ENCODE results near the gene RGS10.
"Not testable (repeated sequence)": the region's sequence is repeated elsewhere in the genome, so short reads cannot be mapped to it uniquely, and the experiment has no call there.

Gene RGS10, protein sequence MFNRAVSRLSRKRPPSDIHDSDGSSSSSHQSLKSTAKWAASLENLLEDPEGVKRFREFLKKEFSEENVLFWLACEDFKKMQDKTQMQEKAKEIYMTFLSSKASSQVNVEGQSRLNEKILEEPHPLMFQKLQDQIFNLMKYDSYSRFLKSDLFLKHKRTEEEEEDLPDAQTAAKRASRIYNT

DNA sequence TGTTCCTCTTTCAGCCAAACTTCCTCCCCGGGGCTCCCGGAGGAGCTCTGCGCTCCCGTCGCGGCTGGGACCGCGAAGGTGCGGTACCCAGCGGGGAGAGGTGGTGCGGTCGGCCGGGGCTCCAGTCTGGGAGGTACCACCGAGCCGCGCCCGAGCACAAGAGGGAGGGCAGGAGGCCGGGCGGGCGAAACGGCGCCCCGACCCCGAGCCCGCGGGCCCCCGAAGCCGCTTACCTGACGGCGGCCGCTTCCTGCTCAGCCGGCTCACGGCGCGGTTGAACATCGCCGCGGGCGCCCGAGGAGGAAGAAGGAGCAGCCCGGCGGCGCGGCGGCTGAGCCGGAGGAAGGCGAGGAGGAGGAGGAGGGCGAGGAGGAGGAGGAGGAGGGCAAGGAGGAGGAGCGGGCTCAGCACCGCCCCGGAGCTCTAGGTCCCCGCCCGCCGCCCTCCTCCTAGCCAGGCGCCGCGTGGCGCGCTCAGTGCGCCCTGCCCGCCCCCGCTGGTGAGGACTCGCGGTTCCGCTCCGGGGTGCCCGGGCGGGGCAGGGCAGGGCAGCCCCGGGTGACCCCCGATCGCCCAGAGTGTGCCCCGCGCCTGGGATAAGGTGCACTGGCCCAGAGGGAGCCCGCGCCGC, at the start of gene RGS10:
RGS10 (minus strand) TSS at position 363 of the 631 bp plus-strand sequence; CDS start at position 282, 81 bp downstream.
- DNase-seq: peak; percentile 84

DNA sequence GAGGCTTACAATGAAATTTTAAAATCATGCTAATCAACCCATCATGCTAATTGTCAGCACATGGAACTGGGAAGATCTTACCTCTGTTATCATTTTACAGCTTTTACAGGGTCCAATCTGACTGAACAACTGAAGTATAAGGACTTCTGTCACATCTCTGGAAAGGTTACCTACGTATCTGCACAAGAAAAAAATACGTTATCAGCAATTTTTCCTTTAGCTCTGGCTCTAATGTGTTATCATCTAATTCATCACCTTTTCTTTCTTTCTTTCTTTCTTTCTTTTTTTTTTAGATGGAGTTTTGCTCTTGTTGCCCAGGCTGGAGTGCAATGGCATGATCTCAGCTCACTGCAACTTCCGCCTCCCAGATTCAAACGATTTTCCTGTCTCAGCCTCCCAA, 45.6 kb upstream of the RGS10 start:
- DNase-seq: no peak

DNA sequence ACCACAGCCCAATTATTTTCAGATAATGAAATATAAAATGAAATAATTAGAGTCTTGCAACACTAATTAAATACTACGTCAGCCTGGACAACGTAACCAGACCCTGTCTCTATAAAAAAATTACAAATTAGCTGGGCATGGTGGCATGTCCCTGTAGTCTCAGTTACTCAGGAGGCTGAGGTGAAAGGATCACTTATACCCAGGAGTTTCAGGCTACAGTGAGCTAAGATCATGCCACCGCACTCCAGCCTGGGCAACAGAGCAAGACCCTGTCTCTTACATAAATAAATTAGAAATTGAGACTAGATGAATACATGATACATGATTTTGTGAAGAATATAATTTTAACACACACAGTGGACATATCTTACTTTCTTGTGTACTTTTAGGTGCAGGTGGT, 35.8 kb upstream of the RGS10 start:
- no peak for DNase-seq

DNA sequence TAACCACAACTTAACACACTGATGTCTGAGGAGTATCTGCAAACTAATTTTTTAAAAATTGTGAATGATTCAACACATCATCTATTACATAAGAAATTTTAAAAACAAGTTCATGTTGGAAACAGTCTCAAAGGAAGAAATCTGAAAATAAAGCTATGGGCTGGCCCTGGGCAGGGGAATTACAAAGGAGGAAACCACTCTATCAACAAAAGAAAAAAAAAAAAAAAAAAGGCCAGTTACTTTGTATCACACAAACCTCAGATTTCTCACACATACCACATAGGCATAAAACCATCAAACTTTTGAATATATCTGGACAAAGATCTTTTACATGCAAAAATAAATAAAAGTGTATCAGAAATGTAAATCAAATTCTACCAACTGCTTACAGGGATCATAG, 33.5 kb upstream of the RGS10 start:
- DNase-seq: no peak

DNA sequence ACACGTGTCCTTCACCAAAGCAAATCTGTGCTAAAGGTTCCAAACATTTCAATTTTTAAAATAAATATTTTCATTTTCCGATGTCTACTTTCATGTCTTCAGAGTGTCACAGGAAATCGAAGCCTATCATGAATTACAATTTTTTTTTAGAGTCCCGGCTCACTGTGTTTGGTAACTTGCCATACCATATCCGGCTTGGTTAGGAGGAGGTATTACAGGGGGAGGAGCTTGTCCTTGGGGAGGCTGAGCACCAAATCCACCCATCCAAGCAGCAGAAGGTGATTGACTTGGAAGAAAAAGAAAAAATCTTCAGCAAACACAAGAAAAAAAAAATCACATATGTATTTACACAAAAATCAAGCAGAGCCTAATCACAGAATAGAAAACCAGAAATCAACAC, 33.0 kb upstream of the RGS10 start:
- no peak for DNase-seq

DNA sequence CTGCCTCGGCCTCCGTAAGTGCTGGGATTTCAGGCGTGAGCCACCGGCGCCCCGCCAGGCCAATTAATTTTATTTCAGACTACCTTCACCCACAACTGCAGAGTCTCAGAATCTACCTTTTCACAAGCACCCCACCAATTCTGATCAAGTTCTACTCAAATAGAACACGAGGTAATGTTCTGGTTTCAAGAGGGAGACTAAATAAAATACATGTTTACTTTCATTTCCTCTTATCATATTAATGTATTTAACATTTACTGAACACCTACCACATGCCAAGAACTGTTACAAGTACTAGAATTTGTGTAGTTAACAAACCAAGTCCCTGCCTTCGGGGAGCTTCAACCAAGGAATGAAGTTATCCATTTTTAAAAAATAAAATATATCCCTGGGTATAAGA, 25.5 kb upstream of the RGS10 start:
- DNase-seq: no peak

DNA sequence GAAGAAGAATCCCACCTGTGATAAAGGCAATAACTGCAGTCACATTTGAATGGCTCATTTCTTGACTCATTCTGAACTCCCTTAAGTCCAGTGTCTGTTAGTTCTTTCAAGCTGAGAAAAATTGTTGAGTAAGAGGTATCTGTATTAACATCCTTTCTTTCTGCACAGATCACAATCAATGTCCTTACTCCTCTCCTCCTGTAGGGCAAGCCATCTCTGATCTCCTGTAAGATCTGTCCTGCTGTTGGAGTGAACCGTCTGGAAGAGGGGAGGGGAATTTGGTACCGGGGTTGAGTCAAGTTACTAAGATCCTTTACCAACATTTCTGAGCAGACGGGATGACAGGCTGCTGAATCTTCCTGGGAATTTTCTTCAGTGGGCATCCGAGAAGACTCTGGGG, 19.6 kb upstream of the RGS10 start:
- no peak for DNase-seq

DNA sequence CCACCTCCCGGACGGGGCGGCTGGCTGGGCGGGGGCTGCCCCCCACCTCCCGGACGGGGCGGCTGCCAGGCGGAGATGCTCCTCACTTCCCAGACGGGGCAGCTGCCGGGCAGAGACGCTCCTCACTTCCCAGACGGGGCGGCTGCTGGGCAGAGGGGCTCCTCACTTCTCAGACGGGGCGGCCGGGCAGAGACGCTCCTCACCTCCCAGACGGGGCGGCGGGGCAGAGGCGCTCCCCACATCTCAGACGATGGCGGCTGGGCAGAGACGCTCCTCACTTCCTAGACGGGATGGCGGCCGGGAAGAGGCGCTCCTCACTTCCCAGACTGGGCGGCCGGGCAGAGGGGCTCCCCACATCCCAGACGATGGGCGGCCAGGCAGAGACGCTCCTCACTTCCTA, 17.0 kb upstream of the RGS10 start:
- not testable (repeated sequence) for DNase-seq

DNA sequence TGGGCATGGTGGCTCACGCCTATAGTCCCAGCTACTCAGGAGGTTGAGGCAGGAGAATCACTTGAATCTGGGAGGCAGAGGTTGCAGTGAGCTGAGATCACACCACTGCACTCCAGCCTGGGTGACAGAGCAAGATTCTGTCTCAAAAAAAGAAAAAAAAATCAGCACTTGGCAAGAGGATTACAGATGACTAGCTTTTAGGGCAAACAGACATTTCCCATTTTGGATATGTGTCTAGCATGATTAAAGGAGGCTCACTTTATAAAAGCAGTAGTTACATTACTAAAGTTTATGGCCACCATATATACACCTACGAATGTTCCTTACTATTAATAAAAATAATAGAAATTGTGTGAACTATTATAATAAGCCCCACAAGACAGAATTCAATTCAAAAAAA, 13.6 kb upstream of the RGS10 start:
- not testable (repeated sequence) for DNase-seq

DNA sequence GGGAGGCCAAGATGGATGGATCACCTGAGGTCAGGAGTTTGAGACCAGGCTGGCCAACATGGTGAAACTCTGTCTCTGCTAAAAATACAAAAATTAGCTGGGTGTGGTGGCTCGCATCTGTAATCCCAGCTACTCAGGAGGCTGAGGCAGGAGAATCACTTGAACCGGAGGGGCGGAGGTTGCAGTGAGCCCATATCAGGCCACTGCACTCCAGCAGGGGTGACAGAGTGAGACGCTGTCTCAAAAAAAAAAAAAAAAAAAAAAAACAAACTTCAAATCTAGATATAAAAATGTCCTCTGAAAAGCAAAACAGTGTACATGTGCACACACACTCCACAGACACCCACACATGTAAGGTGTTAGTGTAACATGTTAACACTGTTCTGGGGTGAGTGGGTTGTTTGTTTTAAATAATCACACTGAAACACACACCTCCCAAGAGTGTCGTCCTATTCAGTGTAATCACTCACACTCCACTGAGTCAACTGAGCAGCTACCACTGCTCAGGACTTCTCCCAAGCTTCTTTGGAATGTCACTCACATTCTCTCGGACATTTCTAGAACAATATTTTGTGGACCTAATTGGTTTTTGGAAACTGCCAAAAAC, 12.8 kb upstream of the RGS10 start:
- no peak for DNase-seq

DNA sequence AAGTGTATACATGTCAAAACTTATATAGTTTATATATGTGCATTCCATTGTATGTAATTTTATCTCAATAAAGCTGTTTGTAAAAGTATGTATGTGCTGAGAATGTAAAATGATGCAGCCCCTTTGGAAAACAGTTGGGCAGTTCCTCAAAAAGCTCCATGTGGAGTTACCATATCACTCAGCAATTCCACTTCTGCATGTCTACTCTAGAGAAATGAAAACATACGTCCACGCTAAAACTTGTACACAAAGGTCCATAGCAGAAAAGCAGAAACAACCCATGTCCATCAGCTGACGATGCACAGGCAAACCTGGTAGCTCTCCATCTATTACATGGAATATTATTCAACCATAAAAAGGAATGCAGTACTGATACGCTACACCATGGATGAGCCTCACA, 8.3 kb upstream of the RGS10 start:
- no peak for DNase-seq

DNA sequence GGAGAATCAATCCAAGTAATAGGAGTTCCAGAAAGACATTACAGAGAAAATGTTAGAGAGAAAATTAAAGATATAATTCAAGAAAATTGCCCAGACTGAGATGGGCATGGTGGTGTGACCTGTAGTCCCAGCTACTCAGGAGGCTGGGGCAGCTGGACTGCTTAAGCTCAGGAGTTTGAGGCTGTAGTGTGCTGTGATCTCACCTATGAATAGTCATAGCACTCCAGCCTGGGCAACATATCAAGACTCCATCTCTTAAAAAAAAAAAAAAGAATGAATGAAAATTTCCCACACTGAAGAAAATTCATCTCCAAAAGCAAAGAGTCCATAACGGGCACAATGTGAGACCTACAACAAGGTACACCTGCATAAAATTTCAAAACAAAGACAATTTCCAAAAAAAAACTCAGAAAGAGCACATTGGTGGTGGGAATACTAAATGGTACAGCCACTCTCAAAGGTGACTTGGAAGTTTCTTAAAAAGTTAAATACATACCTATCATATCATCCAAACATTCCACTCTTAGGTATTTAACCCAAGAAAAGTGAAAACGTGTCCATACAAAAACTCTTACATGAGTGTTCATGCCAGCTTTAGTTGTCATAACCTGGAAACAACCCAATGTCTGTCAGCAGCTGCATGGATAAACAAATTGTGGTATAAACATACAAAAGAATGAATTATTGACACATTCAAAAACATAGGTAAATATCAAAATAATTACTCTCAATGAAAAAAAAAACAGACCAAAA, 6.9 kb upstream of the RGS10 start:
- DNase-seq: no peak

DNA sequence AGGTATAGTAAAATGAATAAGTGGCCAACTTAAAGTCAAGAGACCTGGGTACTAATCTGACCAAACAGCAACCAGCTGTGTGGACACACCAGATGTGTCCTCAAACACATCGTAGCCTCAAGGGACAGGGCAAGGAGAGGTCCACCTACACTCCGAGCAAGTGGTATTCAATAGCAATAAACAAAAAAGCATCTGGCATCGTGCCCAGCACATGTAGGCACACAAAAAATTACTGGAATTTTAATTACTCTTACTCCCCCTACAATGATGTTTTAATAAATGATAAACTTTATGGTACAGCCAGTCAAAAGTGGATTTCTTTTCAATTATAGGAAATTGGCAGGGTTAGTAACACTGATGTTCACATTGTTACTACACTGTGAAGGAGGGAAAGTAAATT, 3.5 kb upstream of the RGS10 start:
- no peak for DNase-seq

DNA sequence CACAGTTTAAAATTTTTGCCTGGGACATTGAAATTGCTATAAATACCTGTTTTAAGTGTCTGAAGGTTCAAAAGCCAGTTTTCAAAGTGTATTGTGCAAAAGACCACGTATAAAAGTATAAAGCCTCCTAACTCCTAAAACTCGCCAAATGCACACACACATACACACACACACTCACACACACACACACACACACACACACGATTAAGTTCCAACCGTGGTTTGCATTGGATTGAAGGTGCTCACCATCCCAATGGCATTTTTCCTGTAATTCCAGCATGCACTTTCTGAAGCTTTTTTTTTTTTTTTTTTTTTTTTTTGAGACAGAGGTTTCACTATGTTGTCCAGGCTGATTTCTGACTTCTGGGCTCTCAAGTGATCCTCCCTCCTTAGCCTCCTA, 2.8 kb upstream of the RGS10 start:
- no peak for DNase-seq

DNA sequence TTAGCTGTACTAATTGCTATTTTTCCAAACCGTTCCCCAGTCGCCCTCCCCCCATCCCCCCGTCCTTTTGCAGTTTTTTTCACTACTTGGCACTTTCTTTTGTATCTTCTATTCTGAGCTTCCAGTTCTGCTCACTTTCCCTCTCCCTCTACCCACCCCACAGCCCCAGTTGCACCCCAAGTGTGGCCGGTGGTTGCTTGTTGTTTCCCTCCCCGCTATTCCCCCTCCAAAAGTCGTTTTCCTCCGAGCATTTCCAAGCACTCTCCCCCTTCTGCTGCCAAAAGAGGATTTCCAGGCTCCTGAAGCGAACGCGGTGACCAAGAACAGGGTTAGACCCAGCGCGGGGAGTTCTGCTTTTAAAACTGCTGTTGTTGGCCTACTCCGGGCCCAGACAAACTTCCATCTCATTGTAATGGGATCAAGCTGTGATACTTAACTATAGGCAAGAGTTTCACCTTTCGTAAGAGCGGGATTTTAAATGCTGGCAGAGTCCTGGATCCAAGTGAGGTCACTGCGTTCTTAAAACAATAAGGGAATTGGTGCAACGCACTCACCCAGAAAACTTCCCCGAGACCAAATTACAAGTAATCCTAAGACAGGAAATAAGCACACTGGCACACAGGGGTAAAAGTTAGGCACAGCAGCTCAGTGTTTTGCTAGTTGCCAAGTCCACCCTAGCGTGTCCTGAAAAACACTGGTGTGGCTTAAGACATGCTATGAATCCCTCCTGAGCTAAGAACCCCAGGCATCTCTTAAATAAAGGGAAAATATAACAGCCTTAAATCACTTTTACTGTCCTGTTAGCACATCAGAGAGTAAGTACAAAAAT, 1.5 kb upstream of the RGS10 start:
- DNase-seq: peak; percentile 68

DNA sequence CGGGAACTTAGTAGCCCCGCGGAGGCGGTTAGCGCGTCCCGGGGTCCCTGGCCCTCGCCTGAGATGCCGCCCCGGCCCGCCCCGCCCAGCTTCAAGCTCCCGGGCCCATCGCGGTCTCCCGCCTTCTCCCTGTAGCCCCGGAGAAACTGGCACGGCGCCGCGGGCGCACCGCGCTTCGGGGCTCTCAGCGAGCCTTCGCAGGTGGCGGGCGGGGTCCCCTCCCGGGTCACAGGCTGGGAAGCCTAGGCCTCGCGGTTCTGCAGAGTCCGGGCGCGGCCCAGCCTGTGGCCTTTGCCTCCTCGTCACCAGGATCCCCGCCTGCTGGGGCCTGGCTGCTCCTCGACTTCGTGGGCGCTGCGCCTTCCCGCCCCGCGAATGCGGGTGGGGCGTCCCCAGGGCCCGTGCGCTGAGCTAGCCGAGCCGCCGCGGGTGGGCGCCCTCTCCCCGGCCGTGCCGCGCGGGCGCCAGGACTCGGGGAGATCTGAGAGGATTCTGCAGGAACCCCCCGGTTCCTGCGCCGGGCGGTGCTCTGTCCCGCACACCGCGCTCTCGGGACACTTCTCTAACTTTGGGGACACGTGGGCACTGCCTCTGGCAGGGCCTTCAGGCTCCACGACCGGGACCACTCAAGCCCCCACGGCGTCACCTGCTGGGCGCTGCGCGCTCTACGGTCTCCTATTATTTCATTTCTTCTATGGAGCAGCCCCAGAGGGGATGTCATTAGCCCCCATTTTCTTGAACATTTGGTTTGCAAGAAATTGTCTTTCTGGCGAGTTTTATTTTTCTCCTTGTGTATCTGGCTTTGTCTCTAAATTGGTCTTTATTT, 682 bp upstream of the RGS10 start:
- DNase-seq: peak; percentile 80

DNA sequence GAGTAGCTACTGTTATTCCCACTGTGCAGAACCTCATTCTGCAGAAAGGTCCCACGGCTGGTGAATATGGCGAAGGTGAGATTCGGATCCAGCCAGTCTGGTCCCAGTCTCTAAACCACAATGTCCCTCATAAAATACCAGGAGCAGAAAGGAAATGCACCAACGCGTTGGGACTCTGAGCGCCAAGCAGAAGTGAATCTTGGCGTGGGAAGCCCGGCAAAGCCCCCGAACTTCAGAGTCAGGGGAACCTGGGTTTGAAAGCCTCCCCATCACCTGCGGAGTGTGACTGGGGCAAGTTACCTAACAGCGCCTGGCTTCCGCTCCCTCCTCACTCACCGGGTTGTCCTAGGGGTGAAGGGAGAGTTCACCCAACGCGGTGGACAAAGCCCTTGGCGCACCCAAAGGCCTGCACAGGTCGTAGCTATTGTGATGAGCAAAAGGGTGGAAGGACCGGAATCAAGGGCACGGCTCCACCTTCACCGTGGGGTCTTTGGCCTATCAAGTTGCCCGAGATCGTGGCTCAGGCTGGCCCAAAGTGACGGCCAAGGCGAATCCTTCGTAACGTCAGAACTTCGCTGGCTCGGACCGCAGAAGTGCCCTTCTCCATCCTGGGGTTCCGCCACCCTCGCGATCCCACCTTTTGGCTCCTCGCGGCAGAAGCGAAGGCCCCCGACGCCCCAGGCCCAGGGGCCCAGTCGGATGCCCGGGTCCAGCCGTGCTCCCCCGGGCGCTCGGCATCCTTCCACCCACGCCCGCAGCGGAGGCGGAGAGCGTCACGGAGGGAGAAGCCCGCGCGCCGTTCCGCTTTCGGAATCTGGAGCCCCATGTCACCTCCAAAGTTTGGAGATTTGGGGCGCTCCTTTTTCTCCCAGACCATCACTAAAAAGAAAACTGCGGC, 811 bp downstream of the RGS10 start:
- DNase-seq: no peak

DNA sequence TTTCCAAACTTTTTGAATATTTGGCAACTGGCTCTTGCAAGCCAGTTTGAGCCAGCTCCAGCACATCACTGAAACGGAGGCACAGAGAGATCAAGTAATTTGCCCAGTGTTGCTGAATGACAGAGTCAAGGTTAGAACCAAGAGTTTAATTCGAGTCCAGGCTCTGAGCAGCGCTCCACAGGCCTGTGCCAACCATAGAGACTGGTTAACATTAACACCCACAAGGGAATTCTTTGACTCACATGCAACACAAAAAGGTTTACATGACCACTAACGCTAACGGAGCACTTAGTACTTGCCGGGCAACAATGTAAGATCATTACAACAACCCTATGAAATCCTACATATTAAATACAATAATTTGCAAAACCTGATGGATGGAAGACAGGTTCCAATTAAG, 1.5 kb downstream of the RGS10 start:
- no peak for DNase-seq

DNA sequence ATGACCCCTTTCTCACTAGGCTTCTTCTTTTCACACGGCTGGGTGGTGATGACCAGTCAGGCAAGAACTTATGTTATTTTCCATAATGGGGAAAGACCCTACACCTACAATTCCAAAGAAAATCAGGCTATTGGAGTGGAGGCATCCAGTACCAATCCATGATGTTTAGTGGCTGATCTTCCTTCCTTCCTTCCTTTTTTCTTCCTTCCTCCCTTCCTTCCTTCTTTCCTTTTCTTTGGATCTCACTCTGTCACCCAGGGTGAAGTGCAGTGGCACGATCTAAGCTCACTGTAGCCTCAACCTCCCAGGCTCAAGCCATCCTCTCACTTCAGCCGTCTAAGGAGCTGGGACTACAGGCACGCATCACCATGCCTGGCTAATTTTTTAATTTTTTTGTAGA, 2.5 kb downstream of the RGS10 start:
- no peak for DNase-seq

DNA sequence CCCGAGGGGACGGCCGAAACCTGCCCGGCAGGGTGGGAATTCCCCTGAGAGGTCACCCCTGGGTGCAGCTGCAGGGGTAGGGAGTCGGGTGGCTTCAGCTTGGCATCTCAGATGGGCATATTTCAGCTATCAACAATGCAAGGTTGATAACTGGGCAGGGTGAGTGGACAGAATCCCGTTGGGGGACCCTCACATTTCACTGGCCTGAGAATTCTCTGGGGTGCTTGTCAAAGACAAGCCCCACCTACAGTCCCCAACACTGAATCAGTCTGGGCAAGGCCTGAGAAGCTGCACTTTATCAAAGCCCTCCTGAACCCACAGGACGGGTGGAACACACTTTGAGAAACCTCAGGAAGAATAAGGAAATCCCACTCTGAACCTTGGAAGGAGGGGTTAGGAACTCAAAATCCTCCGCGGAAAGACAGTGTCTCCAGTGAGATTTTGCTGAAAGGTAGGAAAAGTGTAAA, 3.1 kb downstream of the RGS10 start:
- no peak for DNase-seq

Data from right hindlimb (tissue), 1 donor.